ENCODE measurements around the gene TXNRD2.
"Not testable (repeated sequence)": the region's sequence is repeated elsewhere in the genome, so short reads cannot be mapped to it uniquely, and the experiment has no call there.

Gene TXNRD2

GRCh38 chr22:19884954-19885751, 56.5 kb downstream of the TXNRD2 start:
- no peak for DNase-seq

- no peak for DNase-seq
These were observed 57.3 kb downstream of the TXNRD2 start for GRCh38 chr22:19884161-19884953.

DNA sequence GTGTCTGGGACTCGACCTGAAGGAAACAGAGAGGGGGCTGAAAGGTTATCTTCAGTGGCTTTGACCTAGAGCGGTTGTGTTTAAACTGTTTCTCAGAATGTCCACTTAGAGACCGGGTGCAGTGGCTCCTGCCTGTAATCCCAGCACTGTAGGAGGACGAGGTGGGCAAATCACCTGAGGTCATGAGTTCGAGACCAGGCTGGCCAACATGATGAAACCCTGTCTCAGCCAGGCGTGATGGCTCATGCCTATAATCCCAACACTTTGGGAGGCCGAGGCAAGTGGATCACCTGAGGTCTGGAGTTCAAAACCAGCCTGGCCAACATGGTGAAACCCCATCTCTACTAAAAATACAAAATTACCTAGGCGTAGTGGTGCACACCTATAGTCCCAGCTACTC, 58.2 kb downstream of the TXNRD2 start:
- DNase-seq, result not testable (repeated sequence)

GRCh38 chr22:19882446-19883381, 58.9 kb downstream of the TXNRD2 start:
- no peak for DNase-seq

- peak; percentile 82 for DNase-seq
These were observed 60.6 kb downstream of the TXNRD2 start for GRCh38 chr22:19880786-19881569.

DNA sequence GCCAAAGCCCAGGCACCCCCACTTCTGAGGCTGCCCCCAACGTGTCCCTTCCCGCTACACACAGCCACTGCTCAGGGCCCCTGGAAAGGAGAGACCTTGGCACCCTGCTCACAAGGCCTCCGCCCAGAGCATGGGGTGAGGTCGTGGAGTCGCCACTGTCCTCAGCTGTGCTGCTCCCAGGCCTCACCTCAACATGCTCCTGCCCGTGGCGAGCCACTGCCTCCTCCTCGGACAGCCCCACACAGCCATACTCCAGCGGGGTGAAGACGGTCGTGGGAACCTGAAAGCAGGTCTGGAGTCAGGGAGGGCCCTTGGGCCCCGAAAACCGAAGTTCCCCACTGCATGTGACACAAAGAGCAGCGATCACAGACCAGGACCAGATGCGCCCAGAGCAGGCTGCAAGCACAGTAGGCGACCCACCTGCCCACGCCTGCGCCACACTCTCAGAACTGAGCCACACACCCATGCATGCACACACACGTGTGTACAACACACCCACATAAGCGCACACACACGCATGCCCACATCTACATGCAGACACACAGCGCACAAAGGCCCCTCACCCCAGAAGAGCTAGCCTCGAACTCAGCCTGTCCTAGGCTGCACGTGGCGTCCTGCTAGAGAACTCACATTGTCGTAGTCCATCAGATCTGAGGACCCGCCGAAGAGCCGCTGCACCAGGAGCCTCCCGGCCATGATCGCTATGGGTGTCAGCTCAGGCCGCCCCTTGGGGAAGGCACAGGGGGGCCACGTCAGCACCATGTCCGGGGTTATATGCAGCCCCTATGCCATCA, 61.4 kb downstream of the TXNRD2 start:
- DNase-seq, result peak; percentile 12

- DNase-seq, result no peak
These were observed 62.0 kb downstream of the TXNRD2 start for GRCh38 chr22:19879643-19879991.

- no peak for DNase-seq
These were observed 62.4 kb downstream of the TXNRD2 start for GRCh38 chr22:19879246-19879570.

DNA sequence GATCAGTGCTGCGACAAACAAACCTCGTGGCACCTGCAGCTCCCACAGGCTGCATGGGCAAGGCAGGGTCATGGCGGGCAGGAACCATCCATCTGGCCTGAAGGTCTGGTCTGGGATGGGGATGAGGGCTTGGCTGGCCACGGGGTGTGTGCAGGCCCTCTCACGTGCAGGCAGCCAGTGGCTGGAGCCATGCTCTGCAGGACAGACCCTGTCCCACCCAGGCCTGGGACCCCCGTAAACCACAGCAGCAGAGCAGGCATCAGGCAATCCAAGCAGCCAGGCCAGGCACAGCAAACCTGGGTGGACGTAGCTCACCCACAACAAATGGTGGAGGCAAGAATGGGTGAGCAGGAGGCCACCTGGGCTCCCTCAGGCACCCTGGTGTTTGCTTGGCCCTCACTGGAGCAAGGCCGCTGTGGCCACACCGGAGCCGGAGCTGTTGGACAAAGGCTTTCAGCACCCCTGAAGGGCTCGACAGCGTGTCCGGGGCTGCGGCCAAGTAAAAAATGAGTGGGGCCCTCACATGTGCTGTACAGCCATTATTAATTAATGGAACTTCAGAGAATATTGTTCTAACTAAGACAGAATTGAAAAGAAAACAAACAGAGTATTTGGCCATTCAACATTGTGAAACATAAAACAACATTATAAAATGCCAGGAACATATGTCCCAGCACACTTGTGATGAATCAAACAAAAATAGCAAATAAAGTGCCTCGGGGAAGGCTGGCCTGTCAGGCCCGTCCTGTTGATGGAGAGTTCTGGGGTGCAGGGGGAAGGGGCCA, 63.0 kb downstream of the TXNRD2 start:
- DNase-seq, result peak; percentile 1

- no peak for DNase-seq
These were observed 63.8 kb downstream of the TXNRD2 start for GRCh38 chr22:19877626-19878339.

- DNase-seq, result no peak
These were observed 64.5 kb downstream of the TXNRD2 start for GRCh38 chr22:19876941-19877625.

GRCh38 chr22:19876314-19876940, 65.2 kb downstream of the TXNRD2 start:
- no peak for DNase-seq

GRCh38 chr22:19875531-19876313, 65.9 kb downstream of the TXNRD2 start:
- DNase-seq, result no peak

DNA sequence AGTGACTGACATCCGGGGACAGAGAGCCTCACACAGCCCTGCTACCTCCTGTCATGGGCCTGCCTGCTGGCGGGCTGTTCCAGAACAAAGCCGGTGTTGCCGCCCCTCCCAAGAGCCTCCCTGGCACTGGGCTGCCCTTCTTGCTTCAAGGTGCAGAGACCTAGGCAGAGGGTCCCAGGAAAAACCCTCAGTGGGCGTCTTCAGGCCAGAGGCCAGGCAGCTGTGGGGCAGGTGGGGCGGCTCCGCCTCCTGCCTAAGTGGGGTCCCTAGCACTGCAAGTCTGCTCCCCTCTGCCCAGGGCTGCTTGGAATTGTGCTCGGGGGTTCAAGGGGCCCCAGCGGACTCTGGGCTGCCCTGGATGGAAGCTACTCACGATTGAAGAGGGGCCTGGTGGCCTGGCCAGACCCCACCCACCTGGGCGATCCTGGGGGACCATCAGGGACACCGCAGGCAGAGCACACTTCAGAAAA, 66.5 kb downstream of the TXNRD2 start:
- DNase-seq, result no peak

- DNase-seq, result peak; percentile 83
These were observed 67.1 kb downstream of the TXNRD2 start for GRCh38 chr22:19874307-19875060.

GRCh38 chr22:19873960-19874306, 67.7 kb downstream of the TXNRD2 start:
- DNase-seq, result no peak
